CD4-positive, alpha-beta T cell treated with Interleukin-17A for 4 hours (primary cell): ENCODE data around the gene TNFAIP8.
A peak's percentile ranks its signal among the peaks of the same experiment; 100 is the strongest.

ENCODE experiments used
- DNase-seq: peaks from one replicate; pipeline ENCODE4 v3.0.0-alpha.2; 2020; ENCODE audit warnings: mixed read lengths

TNFAIP8 gene

GRCh38 chr5:119329666-119330065 lies 26.2 kb upstream of the TNFAIP8 start:
- DNase-seq, result no peak

GRCh38 chr5:119330367-119331183 lies 25.2 kb upstream of the TNFAIP8 start:
- DNase-seq, result peak; percentile 65

GRCh38 chr5:119331566-119332095 lies 24.2 kb upstream of the TNFAIP8 start:
- DNase-seq, result no peak

- no peak for DNase-seq
Measured at GRCh38 chr5:119332208-119332607, 23.6 kb upstream of the TNFAIP8 start.

- DNase-seq, result no peak
Measured at GRCh38 chr5:119332978-119333401, 22.8 kb upstream of the TNFAIP8 start.

GRCh38 chr5:119333421-119333851 lies 22.4 kb upstream of the TNFAIP8 start:
- DNase-seq, result no peak

GRCh38 chr5:119335261-119335677 lies 20.6 kb upstream of the TNFAIP8 start:
- no peak for DNase-seq

- no peak for DNase-seq
Measured at GRCh38 chr5:119336262-119336661, 19.6 kb upstream of the TNFAIP8 start.

GRCh38 chr5:119336845-119337580 lies 18.8 kb upstream of the TNFAIP8 start:
- DNase-seq, result no peak

- DNase-seq, result no peak
Measured at GRCh38 chr5:119338326-119338946, 17.4 kb upstream of the TNFAIP8 start.

- DNase-seq, result no peak
Measured at GRCh38 chr5:119339344-119339743, 16.5 kb upstream of the TNFAIP8 start.

GRCh38 chr5:119339965-119340364 lies 15.9 kb upstream of the TNFAIP8 start:
- no peak for DNase-seq

- DNase-seq, result peak; percentile 67
Measured at GRCh38 chr5:119340597-119341218, 15.1 kb upstream of the TNFAIP8 start.

GRCh38 chr5:119341452-119342349 lies 14.1 kb upstream of the TNFAIP8 start:
- no peak for DNase-seq

GRCh38 chr5:119342406-119342805 lies 13.4 kb upstream of the TNFAIP8 start:
- no peak for DNase-seq

GRCh38 chr5:119343052-119343451 lies 12.8 kb upstream of the TNFAIP8 start:
- no peak for DNase-seq

GRCh38 chr5:119343766-119344165 lies 12.1 kb upstream of the TNFAIP8 start:
- peak; percentile 58 for DNase-seq

- no peak for DNase-seq
Measured at GRCh38 chr5:119344231-119344630, 11.6 kb upstream of the TNFAIP8 start.

GRCh38 chr5:119345861-119346260 lies 10.0 kb upstream of the TNFAIP8 start:
- DNase-seq, result no peak

- no peak for DNase-seq
Measured at GRCh38 chr5:119346394-119346793, 9.4 kb upstream of the TNFAIP8 start.

- no peak for DNase-seq
Measured at GRCh38 chr5:119347574-119347973, 8.2 kb upstream of the TNFAIP8 start.

- no peak for DNase-seq
Measured at GRCh38 chr5:119347991-119348390, 7.8 kb upstream of the TNFAIP8 start.
